SK-N-SH (cell line): ENCODE data around the gene ARHGEF17.

Experiments
- EZH2phosphoT487 ChIP-seq: fragments of 200-600 bp; sonication (generic); IDR thresholded peaks from 2 replicates; pipeline ENCODE4 v1.6.1; 2017; ENCODE audit warnings: low read depth, mixed run types, mild to moderate bottlenecking, antibody characterized with exemption, moderate library complexity, borderline replicate concordance
- FOXM1 ChIP-seq: IDR thresholded peaks from 2 replicates; pipeline ENCODE4 v1.4.0; 2012; ENCODE audit warnings: low read depth, mild to moderate bottlenecking
- GABPA ChIP-seq: IDR thresholded peaks from 2 replicates; pipeline ENCODE4 v1.4.0; 2012; ENCODE audit warnings: low read depth, mild to moderate bottlenecking
- JUND ChIP-seq: IDR thresholded peaks from 2 replicates; pipeline ENCODE4 v1.4.0; 2012
- NFIC ChIP-seq: IDR thresholded peaks from 2 replicates; pipeline ENCODE4 v1.4.0; 2012; ENCODE audit warnings: borderline replicate concordance
- POLR2AphosphoS5 ChIP-seq: IDR thresholded peaks from 2 replicates; pipeline ENCODE4 v1.6.1; 2012; ENCODE audit warnings: low read depth, low read length
- RFX5 ChIP-seq: IDR thresholded peaks from 2 replicates; pipeline ENCODE4 v1.6.1; 2012; ENCODE audit warnings: mild to moderate bottlenecking, improper control_type of control experiment, low read length
- SIN3A ChIP-seq: IDR thresholded peaks from 2 replicates; pipeline ENCODE4 v1.6.1; 2012; ENCODE audit warnings: low read depth, mild to moderate bottlenecking, low read length, moderate library complexity, borderline replicate concordance
- SMC3 ChIP-seq: IDR thresholded peaks from 2 replicates; pipeline ENCODE4 v1.6.1; 2012; ENCODE audit warnings: low read depth, low read length, improper control_type of control experiment
- YY1 ChIP-seq: IDR thresholded peaks from 2 replicates; pipeline ENCODE4 v1.4.0; 2012; ENCODE audit warnings: low read depth, mild to moderate bottlenecking
- TF ChIP-seq, protein P1 (sequence below): fragments of 200-600 bp; sonication (generic); IDR thresholded peaks from 2 replicates; pipeline ENCODE4 v1.6.1; 2017; ENCODE audit warnings: antibody characterized with exemption, mild to moderate bottlenecking, moderate library complexity
- TF ChIP-seq, protein P2 (sequence below): fragments of 150-350 bp; IDR thresholded peaks from 2 replicates; pipeline ENCODE4 v1.6.1; 2017; ENCODE audit warnings: antibody characterized with exemption, low read length, low read depth, borderline replicate concordance
- TF ChIP-seq, protein P3 (sequence below): IDR thresholded peaks from 2 replicates; pipeline ENCODE4 v1.4.0; 2012; ENCODE audit warnings: low read depth
- TF ChIP-seq, protein P4 (sequence below): fragments of 150-350 bp; IDR thresholded peaks from 2 replicates; pipeline ENCODE4 v1.6.1; 2016; ENCODE audit warnings: mild to moderate bottlenecking, low read depth, low read length

DNA sequence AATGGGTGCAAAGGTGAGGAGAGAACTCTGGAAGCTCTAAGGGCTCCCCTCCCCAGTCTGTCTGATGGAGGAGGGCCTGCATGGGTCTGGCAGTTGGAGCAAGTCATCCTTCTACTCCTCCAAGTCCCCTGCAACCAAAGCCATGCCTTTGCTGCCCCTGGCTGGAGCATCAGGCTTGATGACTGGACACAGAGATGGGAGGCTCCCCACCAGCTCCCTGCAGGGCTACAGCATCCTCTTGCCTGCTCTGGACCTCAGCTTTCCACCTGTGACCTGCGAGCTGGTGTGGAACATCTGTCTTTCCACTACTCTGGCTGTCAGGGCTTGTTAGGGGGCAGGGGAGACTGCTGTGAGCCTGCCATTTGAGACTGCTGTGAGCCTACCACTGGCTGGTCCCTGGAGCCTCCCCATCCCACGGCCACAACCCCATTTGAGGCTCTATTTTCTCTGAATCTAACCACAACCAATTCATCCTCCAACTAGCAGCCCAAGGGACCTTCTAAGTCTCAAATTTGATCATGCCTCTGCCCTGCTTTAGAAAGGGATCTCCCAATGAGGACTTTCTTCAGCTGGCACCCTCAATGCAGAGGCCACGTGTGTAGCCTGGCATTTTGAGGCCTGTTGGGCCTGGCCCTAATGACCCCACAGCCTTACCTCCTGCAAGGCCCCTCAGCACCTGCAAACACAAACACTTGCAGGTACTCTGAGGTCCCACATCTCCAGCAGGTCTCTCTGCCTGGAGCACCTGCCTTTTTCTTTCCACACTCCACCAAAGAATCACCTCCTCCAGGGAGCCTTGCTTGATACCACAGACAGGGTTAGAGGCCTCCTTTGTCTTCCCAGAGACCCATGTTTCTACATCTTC is 26.0 kb upstream of the ARHGEF17 start:
- TF ChIP-seq, protein P1, sequence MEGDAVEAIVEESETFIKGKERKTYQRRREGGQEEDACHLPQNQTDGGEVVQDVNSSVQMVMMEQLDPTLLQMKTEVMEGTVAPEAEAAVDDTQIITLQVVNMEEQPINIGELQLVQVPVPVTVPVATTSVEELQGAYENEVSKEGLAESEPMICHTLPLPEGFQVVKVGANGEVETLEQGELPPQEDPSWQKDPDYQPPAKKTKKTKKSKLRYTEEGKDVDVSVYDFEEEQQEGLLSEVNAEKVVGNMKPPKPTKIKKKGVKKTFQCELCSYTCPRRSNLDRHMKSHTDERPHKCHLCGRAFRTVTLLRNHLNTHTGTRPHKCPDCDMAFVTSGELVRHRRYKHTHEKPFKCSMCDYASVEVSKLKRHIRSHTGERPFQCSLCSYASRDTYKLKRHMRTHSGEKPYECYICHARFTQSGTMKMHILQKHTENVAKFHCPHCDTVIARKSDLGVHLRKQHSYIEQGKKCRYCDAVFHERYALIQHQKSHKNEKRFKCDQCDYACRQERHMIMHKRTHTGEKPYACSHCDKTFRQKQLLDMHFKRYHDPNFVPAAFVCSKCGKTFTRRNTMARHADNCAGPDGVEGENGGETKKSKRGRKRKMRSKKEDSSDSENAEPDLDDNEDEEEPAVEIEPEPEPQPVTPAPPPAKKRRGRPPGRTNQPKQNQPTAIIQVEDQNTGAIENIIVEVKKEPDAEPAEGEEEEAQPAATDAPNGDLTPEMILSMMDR: no peak
- TF ChIP-seq FOXM1 (no peak), SIN3A (no peak), JUND (no peak), YY1 (no peak), EZH2phosphoT487 (no peak), SMC3 (no peak), POLR2AphosphoS5 (no peak), NFIC (no peak), RFX5 (no peak), GABPA (no peak)
- TF ChIP-seq, protein P2, sequence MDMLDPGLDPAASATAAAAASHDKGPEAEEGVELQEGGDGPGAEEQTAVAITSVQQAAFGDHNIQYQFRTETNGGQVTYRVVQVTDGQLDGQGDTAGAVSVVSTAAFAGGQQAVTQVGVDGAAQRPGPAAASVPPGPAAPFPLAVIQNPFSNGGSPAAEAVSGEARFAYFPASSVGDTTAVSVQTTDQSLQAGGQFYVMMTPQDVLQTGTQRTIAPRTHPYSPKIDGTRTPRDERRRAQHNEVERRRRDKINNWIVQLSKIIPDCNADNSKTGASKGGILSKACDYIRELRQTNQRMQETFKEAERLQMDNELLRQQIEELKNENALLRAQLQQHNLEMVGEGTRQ: no peak
- TF ChIP-seq, protein P3, sequence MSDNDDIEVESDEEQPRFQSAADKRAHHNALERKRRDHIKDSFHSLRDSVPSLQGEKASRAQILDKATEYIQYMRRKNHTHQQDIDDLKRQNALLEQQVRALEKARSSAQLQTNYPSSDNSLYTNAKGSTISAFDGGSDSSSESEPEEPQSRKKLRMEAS: no peak
- TF ChIP-seq, protein P4, sequence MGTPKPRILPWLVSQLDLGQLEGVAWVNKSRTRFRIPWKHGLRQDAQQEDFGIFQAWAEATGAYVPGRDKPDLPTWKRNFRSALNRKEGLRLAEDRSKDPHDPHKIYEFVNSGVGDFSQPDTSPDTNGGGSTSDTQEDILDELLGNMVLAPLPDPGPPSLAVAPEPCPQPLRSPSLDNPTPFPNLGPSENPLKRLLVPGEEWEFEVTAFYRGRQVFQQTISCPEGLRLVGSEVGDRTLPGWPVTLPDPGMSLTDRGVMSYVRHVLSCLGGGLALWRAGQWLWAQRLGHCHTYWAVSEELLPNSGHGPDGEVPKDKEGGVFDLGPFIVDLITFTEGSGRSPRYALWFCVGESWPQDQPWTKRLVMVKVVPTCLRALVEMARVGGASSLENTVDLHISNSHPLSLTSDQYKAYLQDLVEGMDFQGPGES: no peak
